ENCODE data around the gene EMC8. TPM values are rescaled to one million over a fixed set of nuclear protein-coding genes. Genes with fewer than 3 reads are reported as not detected.

Gene EMC8
- total RNA-seq, 1 donor from 2014 or later, result 13.0 TPM

Small RNAs within 50 kb of the gene (small RNA-seq; reads per million reads assigned to genes)
- gene RNU1-103P (ENCODE audit: low replicate concordance), result not detected

Other genes starting within 250 kb of the EMC8 start
- gene GSE1, start 186.2 kb downstream of the EMC8 start, total RNA-seq, result 32.9 TPM
- 3.4 TPM for gene GINS2, start 110.6 kb downstream of the EMC8 start, total RNA-seq
- gene C16orf74, start 48.4 kb downstream of the EMC8 start, total RNA-seq, result 0.98 TPM
- gene COX4I1, start 151 bp upstream of the EMC8 start, total RNA-seq, result 164 TPM
- gene IRF8, start 99.6 kb upstream of the EMC8 start, total RNA-seq, result 1.7 TPM

Measured in temporal lobe (tissue), 2 donors.